Pons (tissue), 1 donor: Measurements from ENCODE around the gene HSPA9.
"Not testable (repeated sequence)": the region's sequence is repeated elsewhere in the genome, so short reads cannot be mapped to it uniquely, and the experiment has no call there.

Experiments
- DNase-seq: peaks from one replicate; pipeline ENCODE4 v3.0.0-alpha.2; 2016; ENCODE audit warnings: low spot score

The HSPA9 gene

GRCh38 chr5:138529812-138530211 is 45.4 kb downstream of the HSPA9 start:
- no peak for DNase-seq

GRCh38 chr5:138528744-138529469 is 46.3 kb downstream of the HSPA9 start:
- no peak for DNase-seq

GRCh38 chr5:138528208-138528607 is 47.0 kb downstream of the HSPA9 start:
- DNase-seq = no peak

GRCh38 chr5:138527170-138527569 is 48.0 kb downstream of the HSPA9 start:
- no peak for DNase-seq

- no peak for DNase-seq
Observed at GRCh38 chr5:138523406-138523805, 51.8 kb downstream of the HSPA9 start.

GRCh38 chr5:138520971-138521370 is 54.2 kb downstream of the HSPA9 start:
- no peak for DNase-seq

GRCh38 chr5:138517437-138517836 is 57.8 kb downstream of the HSPA9 start:
- DNase-seq = no peak

GRCh38 chr5:138515556-138516245 is 59.5 kb downstream of the HSPA9 start:
- no peak for DNase-seq

GRCh38 chr5:138514021-138514420 is 61.2 kb downstream of the HSPA9 start:
- DNase-seq = no peak

- no peak for DNase-seq
Observed at GRCh38 chr5:138508958-138509357, 66.2 kb downstream of the HSPA9 start.

- not testable (repeated sequence) for DNase-seq
Observed at GRCh38 chr5:138507485-138507884, 67.7 kb downstream of the HSPA9 start.

- DNase-seq = no peak
Observed at GRCh38 chr5:138506370-138507306, 68.6 kb downstream of the HSPA9 start.

GRCh38 chr5:138504799-138505198 is 70.4 kb downstream of the HSPA9 start:
- peak; percentile 20 for DNase-seq
